GM12873 (cell line): ENCODE results near the gene MGST3.

Source experiments
- TF ChIP-seq, protein P1 (sequence below): IDR thresholded peaks from 2 replicates; pipeline ENCODE4 v1.5.1; 2012; ENCODE audit warnings: low read depth, mild to moderate bottlenecking, moderate library complexity, low read length, control low read depth; ENCODE audit not compliant: insufficient read depth; ENCODE audit errors: missing control alignments

The MGST3 gene

GRCh38 chr1:165598676-165599059, 32.4 kb upstream of the MGST3 start:
- TF ChIP-seq, protein P1, sequence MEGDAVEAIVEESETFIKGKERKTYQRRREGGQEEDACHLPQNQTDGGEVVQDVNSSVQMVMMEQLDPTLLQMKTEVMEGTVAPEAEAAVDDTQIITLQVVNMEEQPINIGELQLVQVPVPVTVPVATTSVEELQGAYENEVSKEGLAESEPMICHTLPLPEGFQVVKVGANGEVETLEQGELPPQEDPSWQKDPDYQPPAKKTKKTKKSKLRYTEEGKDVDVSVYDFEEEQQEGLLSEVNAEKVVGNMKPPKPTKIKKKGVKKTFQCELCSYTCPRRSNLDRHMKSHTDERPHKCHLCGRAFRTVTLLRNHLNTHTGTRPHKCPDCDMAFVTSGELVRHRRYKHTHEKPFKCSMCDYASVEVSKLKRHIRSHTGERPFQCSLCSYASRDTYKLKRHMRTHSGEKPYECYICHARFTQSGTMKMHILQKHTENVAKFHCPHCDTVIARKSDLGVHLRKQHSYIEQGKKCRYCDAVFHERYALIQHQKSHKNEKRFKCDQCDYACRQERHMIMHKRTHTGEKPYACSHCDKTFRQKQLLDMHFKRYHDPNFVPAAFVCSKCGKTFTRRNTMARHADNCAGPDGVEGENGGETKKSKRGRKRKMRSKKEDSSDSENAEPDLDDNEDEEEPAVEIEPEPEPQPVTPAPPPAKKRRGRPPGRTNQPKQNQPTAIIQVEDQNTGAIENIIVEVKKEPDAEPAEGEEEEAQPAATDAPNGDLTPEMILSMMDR: no peak

- TF ChIP-seq, protein P1: no peak
Measured at GRCh38 chr1:165600793-165601192, 30.2 kb upstream of the MGST3 start.

DNA sequence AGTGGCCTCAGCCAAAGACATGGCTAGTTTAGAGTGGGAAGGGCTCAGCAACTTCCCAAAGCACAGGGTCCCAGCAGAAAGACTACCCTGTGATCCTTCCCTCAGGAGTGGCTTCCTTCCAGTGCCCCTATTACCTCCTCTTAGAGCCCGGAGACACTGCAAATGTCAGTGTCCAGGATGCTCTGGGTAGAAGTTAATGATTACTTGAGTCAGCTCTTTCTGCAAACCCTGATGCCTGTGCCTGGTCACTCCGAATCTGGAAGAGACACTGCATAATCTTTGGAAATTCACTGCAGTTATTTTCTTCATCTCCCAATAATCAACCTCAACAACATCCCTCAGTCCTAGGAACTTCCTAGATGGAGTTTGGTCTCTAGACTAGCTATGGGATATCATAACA, 27.2 kb upstream of the MGST3 start:
- TF ChIP-seq, protein P1: no peak

DNA sequence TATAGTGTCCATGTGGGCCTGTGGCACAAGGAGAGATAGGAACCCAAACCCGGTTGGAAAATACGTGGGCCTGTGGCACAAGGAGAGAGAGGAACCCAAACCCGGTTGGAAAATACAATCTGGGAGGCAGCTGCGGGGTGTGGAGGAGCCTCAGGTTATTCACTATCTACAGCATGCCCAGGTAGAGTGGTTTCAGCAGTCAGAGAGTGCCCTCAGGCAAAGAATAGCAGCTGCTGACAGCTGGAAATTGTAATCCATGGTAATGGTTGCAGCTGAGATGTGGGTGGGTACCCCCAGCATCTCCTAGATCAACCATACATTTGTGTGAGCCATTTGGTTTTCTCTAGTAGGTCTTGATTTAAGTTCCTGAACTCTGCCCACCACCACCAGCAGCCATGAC, 25.8 kb upstream of the MGST3 start:
- TF ChIP-seq, protein P1: no peak

- TF ChIP-seq, protein P1: no peak
Measured at GRCh38 chr1:165610866-165611265, 20.2 kb upstream of the MGST3 start.

DNA sequence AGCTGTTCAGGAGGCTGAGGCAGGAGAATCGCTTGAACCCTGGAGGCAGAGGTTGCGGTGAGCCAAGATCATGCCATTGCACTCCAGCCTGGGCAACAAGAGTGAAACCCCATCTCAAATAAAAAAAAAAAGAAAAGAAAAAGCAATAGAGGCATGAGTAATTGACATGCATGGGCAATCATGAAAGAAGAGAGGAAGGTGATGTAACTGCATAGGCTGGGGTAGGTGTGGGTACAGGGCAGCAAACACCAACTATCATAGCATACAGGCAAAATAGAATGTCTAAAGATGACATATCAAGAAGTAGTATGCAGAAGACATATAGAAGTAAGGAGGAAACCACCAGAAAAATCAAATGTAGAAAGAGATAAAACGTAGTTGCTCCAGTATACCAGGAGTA, 19.0 kb upstream of the MGST3 start:
- TF ChIP-seq, protein P1: no peak

DNA sequence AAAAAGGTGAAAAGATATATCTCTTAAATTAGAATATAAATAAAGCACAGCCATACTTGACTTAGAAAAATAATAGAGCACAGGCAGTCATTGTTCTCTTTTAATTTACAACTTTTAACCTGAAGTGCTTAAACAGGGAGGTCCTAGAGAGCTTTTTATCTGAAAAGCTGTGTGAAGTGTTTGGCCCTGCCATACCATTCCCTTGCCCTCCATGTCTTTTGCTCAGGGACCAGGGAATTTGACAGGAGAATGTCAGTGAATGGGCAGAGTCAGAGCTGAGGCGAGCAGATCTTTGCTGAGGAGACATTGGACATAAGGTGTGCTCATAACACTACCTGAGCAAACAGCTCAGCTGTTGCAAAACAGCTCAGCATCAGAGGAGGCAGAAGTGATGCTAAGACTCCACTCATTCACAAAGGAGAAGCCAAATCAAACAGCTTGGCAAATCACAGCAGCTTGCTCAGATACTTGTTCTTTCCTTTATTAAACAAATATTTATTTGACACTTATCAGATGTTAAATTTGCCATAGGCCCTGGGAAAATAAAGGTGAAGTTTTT, 14.9 kb upstream of the MGST3 start:
- TF ChIP-seq, protein P1: no peak
